RWPE2 (cell line): Measurements from ENCODE around the gene PTGIS.

ENCODE experiments used
- ATAC-seq: fragments of 200-7000 bp; cut with Tn5 transposase; 3 replicates; pipeline ENCODE4 v1.9.1; 2021; ENCODE audit warnings: low read depth
- DNase-seq: peaks from one replicate; pipeline ENCODE4 v3.0.0-alpha.2; 2020; ENCODE audit warnings: low spot score
- H3K27ac ChIP-seq: fragments of 450-650 bp; 2 replicates; pipeline ENCODE4 v1.5.1; 2017; ENCODE audit warnings: mild to moderate bottlenecking; ENCODE audit not compliant: poor library complexity, severe bottlenecking
- H3K27me3 ChIP-seq: fragments of 250-450 bp; sonication (Bioruptor Pico); 2 replicates; pipeline ENCODE4 v1.5.1; 2021; ENCODE audit warnings: mild to moderate bottlenecking, moderate library complexity; ENCODE audit not compliant: insufficient read depth, poor library complexity, severe bottlenecking
- H3K36me3 ChIP-seq: fragments of 250-450 bp; sonication (Bioruptor Pico); 2 replicates; pipeline ENCODE4 v1.5.1; 2020; ENCODE audit warnings: low read depth, mild to moderate bottlenecking, moderate library complexity
- H3K4me1 ChIP-seq: fragments of 250-450 bp; sonication (Bioruptor Pico); 2 replicates; pipeline ENCODE4 v1.5.1; 2021; ENCODE audit warnings: mild to moderate bottlenecking, moderate library complexity; ENCODE audit not compliant: insufficient read depth, poor library complexity, severe bottlenecking
- H3K4me3 ChIP-seq: fragments of 250-450 bp; sonication (Bioruptor Pico); 2 replicates; pipeline ENCODE4 v1.5.1; 2021; ENCODE audit warnings: mild to moderate bottlenecking, moderate library complexity; ENCODE audit not compliant: severe bottlenecking
- H3K9me3 ChIP-seq: fragments of 250-450 bp; sonication (Bioruptor Pico); 2 replicates; pipeline ENCODE4 v1.5.1; 2021; ENCODE audit warnings: mild to moderate bottlenecking, moderate library complexity; ENCODE audit not compliant: severe bottlenecking
- TF ChIP-seq, protein P1 (sequence below): fragments of 450-650 bp; IDR thresholded peaks from one replicate; pipeline ENCODE4 v1.5.1; 2017; ENCODE audit warnings: mild to moderate bottlenecking, moderate library complexity; ENCODE audit not compliant: poor library complexity, severe bottlenecking

Gene PTGIS

DNA sequence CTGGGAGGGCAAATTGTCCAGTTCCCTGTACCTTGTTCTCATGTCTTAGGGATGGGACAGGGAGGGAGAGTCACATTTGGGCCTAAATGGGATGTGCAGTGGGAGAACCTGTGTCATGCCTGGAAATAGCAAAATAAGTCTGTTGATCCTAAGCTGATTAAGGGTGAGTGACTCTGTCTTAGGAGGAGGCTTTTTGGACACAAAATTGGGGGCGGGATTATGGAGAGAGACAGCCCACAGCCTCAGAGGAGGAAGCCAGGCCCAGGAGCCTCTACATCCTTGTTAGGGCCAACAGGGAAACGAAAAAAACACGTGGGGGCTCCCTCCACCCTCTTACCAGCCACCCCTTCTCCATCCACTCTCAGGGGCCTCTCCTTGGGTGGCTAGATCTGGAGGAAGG is 87.7 kb downstream of the PTGIS start:
- no peak overlapping the region for H3K4me3 ChIP-seq
- ATAC-seq (no peak), DNase-seq (no peak)
- no peaks in the 10 kb centered on the region for H3K4me1 ChIP-seq
- no peaks in the 10 kb centered on the region for H3K36me3 ChIP-seq
- H3K9me3 ChIP-seq = no peaks in the 10 kb centered on the region
- peaks cover 32% of the 10 kb centered on the region for H3K27me3 ChIP-seq
- TF ChIP-seq, protein P1, sequence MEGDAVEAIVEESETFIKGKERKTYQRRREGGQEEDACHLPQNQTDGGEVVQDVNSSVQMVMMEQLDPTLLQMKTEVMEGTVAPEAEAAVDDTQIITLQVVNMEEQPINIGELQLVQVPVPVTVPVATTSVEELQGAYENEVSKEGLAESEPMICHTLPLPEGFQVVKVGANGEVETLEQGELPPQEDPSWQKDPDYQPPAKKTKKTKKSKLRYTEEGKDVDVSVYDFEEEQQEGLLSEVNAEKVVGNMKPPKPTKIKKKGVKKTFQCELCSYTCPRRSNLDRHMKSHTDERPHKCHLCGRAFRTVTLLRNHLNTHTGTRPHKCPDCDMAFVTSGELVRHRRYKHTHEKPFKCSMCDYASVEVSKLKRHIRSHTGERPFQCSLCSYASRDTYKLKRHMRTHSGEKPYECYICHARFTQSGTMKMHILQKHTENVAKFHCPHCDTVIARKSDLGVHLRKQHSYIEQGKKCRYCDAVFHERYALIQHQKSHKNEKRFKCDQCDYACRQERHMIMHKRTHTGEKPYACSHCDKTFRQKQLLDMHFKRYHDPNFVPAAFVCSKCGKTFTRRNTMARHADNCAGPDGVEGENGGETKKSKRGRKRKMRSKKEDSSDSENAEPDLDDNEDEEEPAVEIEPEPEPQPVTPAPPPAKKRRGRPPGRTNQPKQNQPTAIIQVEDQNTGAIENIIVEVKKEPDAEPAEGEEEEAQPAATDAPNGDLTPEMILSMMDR = no peak
- no peak overlapping the region for H3K27ac ChIP-seq

DNA sequence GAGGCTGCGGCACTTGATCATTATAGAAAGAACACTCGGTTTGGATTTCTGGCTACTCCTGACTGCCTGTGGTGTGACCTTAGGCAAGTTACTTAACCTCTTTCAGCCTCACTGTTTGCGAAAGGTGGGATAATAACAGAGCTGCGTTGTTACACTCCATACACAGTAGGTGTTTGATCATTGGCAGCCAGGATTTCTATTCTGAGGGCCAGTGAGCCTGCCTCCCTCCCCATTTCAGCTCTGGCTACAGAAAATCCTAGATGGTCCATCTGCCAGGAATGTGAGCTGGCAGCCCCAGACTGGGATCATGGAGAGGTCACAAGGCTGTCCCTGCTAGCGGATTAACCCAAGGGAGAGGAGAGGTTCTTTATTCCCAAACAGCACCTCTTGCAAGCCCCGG is 88.2 kb downstream of the PTGIS start:
- Histone ChIP-seq H3K27me3 (peaks cover 28% of the 10 kb centered on the region), H3K36me3 (no peaks in the 10 kb centered on the region), H3K9me3 (no peaks in the 10 kb centered on the region), H3K27ac (no peak overlapping the region), H3K4me1 (no peaks in the 10 kb centered on the region), H3K4me3 (no peak overlapping the region)
- TF ChIP-seq, protein P1 = no peak
- no peak for DNase-seq
- ATAC-seq = no peak

DNA sequence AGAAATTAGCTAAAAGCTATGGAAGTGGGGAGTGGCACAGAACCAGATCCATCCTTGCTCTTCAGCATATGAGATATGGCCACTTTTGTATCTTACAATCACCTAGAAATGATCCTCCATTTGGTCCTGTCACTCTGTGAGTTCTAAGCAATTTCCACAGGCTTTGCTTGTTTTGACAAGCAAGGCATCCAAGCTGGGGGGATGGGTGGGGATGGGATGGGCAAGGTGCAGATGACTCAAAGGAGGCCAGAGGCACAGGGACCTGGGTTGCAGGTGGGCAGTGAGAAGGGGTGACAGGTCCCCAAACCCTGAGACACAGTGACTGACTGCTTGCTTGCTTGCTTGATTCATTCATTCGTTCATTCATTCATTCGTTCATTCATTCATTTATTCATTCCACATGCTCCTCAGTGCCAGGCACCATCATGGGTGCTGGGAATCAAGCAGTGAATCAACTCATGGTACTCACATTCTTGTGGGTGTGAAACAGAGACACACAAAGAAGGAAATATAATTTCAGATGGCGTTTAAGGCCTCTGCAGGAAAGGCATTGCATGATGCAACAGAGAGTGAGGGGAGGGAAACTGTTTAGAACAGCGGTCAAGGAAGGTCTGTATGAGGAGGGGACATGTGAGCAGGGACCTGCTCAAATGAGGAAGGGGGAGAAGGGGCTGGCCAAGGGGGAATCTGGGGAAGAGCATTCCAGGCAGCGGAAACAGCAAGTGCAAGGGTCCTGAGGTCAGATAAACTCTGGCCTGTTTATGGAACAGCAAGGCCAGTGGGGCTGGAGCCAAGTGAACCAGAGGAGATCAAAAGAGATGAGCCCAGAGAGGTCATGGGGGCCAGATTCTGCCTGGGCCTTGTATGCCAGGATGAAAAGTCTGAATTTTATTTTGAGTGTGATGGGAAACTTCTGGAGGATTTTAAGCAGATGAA is 88.9 kb downstream of the PTGIS start:
- TF ChIP-seq, protein P1 = no peak
- Histone ChIP-seq H3K4me3 (no peak overlapping the region), H3K9me3 (no peaks in the 10 kb centered on the region), H3K27me3 (peaks cover 22% of the 10 kb centered on the region), H3K4me1 (no peaks in the 10 kb centered on the region), H3K36me3 (no peaks in the 10 kb centered on the region), H3K27ac (no peak overlapping the region)
- no peak for DNase-seq
- ATAC-seq = no peak

DNA sequence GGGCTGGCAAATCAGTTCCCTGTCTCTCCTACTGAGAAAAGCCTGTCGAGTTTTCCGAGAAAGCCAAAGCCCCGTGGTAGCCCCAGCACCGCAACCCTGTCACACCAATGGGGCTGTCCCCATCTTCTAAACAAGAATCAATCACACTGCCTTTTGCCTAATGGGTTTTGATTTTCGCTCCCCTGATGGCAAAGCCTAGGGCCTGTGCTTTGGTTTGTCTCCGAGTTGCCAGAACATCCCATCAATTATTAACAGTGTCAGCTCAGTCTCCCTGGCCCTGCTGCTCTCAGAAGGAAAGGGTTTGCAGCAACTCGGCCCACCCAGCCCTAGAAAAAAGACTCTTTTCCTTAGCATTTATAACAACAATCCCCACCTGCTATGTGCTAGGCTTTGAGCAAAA is 89.7 kb downstream of the PTGIS start:
- TF ChIP-seq, protein P1 = no peak
- Histone ChIP-seq H3K4me1 (no peaks in the 10 kb centered on the region), H3K27ac (no peak overlapping the region), H3K36me3 (no peaks in the 10 kb centered on the region), H3K9me3 (no peaks in the 10 kb centered on the region), H3K27me3 (peaks cover 17% of the 10 kb centered on the region), H3K4me3 (no peak overlapping the region)
- DNase-seq (no peak), ATAC-seq (no peak)

DNA sequence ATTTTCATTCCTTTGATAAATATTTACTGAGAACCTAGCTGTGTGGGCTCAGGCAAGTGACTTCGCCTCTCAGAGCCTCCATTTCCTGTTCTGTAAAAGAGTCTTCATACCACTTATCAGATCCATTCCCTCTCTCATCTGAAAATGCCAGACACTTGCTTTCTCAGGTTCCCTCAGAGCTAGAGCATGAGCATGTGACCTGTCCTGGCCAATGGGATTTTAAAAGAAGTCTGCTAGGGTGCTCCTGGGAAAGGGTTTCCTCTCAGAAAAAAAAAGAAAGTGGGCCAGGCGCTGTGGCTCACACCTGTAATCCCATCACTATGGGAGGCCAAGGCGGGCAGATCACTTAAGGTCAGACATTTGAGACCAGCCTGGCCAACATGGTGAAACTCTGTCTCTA is 90.7 kb downstream of the PTGIS start:
- ATAC-seq = no peak
- H3K4me3 ChIP-seq = no peak overlapping the region
- peaks cover 12% of the 10 kb centered on the region for H3K27me3 ChIP-seq
- TF ChIP-seq, protein P1 = no peak
- H3K9me3 ChIP-seq = no peaks in the 10 kb centered on the region
- no peak overlapping the region for H3K27ac ChIP-seq
- no peaks in the 10 kb centered on the region for H3K36me3 ChIP-seq
- H3K4me1 ChIP-seq = no peaks in the 10 kb centered on the region
- DNase-seq = no peak
